Adrenal gland (tissue), 12 donors: Measurements from ENCODE around the gene SLC12A6. TPM values are rescaled to one million over a fixed set of nuclear protein-coding genes. Genes with fewer than 3 reads are reported as not detected.
"Not testable (repeated sequence)": the region's sequence is repeated elsewhere in the genome, so short reads cannot be mapped to it uniquely, and the experiment has no call there.

Experiments
- DNase-seq, 7 donors: peaks; one replicate each; pipeline ENCODE4 v3.0.0-alpha.2; 2019 to 2020
- H3K27ac ChIP-seq, 5 donors: fragments of 200-600 bp; sonication (generic) in 4 of 5; 1 replicate in 3 of 5; 2 replicates in 2 of 5; pipeline versions ENCODE4 v1.5.1 to v1.8.0; 2016 to 2020; ENCODE audit warnings: mild to moderate bottlenecking in 1 of 5
- H3K27me3 ChIP-seq: fragments of 200-600 bp; 2 replicates; pipeline ENCODE4 v1.8.0; 2021
- H3K36me3 ChIP-seq, 2 donors: fragments of 200-600 bp; replicated peaks in 1 of 2; 1 replicate in 1 of 2; 2 replicates in 1 of 2; pipeline versions ENCODE4 v1.5.1 to v1.8.0; 2018 to 2022
- H3K4me1 ChIP-seq, 2 donors: fragments of 200-600 bp; replicated peaks in 1 of 2; 1 replicate in 1 of 2; 2 replicates in 1 of 2; pipeline versions ENCODE4 v1.5.1 to v1.8.0; 2018 to 2021
- H3K4me3 ChIP-seq, 4 donors: fragments of 200-600 bp; sonication (generic) in 3 of 4; one replicate each; pipeline ENCODE4 v1.5.1; 2016 to 2018
- H3K9me3 ChIP-seq, 3 donors: fragments of 200-600 bp; sonication (generic) in 1 of 3; replicated peaks in 1 of 3; 1 replicate in 2 of 3; 2 replicates in 1 of 3; pipeline versions ENCODE4 v1.5.1 to v1.8.0; 2016 to 2021
- CTCF ChIP-seq, 6 experiments: fragments of 450-650 bp in 4 of 6; fragments of 200-600 bp in 2 of 6; sonication (generic) in 1 of 6; IDR thresholded peaks; 1 replicate in 5 of 6; 2 replicates in 1 of 6; pipeline versions ENCODE4 v1.5.1 to v1.8.0; 2016 to 2021; ENCODE audit warnings: antibody characterized with exemption in 6 of 6, mild to moderate bottlenecking in 2 of 6, moderate library complexity in 1 of 6
- POLR2A ChIP-seq, 2 donors: fragments of 450-650 bp; IDR thresholded peaks; one replicate each; pipeline ENCODE4 v1.6.1; 2017; ENCODE audit warnings: antibody characterized with exemption in 2 of 2, mild to moderate bottlenecking in 2 of 2, moderate library complexity in 1 of 2
- WGBS, 4 donors: extraction: QIAGEN DNeasy Blood & Tissue Kit in 2 of 4; methylation state at CpG; one replicate each; pipeline versions ENCODE4 v1.1.5 to v1.1.7; 2013 to 2017; 5-methylcytosine and 5-hydroxymethylcytosine counted together
- intact Hi-C, 2 donors: fragments of 100-400 bp; cut with DNase I; formaldehyde crosslinking; loops; one replicate each; pipeline versions ENCODE4 v1.14.1 to v1.15.0; 2022 to 2023
- polyA plus RNA-seq, 3 donors: library from polyadenylated mRNA; stranded (reverse); fragments of 200-250 nt in 2 of 3; fragments of 350-450 nt in 1 of 3; fragmentation: Illumina TruSeq in 1 of 3; extraction: RNeasy Lipid Tissue Mini Kit (QIAGEN cat#74804) in 1 of 3; gene quantifications; one replicate each; pipeline ENCODE4 v1.2.3, GENCODE V29; 2013 to 2014
- total RNA-seq, 9 donors: library from RNA; depleted of rRNA in 4 of 9; stranded (reverse); fragments of >200 nt in 4 of 9; fragments of 120-200 nt in 1 of 9; fragmentation: NEBNext Ultra II Directional in 1 of 9; extraction: Animal tissue kit (Norgen Biotek cat#: 25700) in 1 of 9; gene quantifications; one replicate each; pipeline versions ENCODE4 v1.1.0 to v1.2.4, GENCODE V29; 2013 to 2023
- donor health status: healthy with polysubstance abuse.
- donor health status: Bipolar disorder and iron deficiency.
- donor health status: DM: yes; HTN: yes; CAD: no.
- donor health status: DM: no; HTN: no; CAD: no.
- donor health status: DM: no; HTN: no; CAD: no.
- donor health status: DM: yes; HTN: yes; CAD: no.

Gene SLC12A6
- total and polyA plus RNA-seq, 12 donors: 3.3 to 101 (median 17.3) TPM

GRCh38 chr15:34349769-34350168 is 12.2 kb upstream of the SLC12A6 start:
- H3K27me3 ChIP-seq: no peaks in the 10 kb centered on the region
- WGBS, 4 donors: 78 to 95% (median 89%) methylated on average over 4 of the region's 4 CpGs
- H3K9me3 ChIP-seq: no peaks in the 10 kb centered on the region
- intact Hi-C loops: loop anchor here in 1 of 2 donors (10.0 kb wide), 1 partner anchor 235 kb away; the partner anchor contains the start of gene GOLGA8B
- no peak overlapping the region for H3K27ac ChIP-seq
- H3K4me1 ChIP-seq: no peaks in the 10 kb centered on the region
- no peaks in the 10 kb centered on the region for H3K36me3 ChIP-seq
- TF ChIP-seq CTCF (IDR thresholded peaks at IDR 0.05) (no peak), POLR2A (IDR thresholded peaks at IDR 0.05) (no peak)
- H3K4me3 ChIP-seq: no peak overlapping the region
- DNase-seq: no peak

- Histone ChIP-seq H3K9me3 (no peaks in the 10 kb centered on the region), H3K4me1 (no peaks in the 10 kb centered on the region), H3K27me3 (no peaks in the 10 kb centered on the region), H3K36me3 (no peaks in the 10 kb centered on the region), H3K27ac (no peak overlapping the region), H3K4me3 (no peak overlapping the region)
- DNase-seq: no peak
- 14 to 45% (median 37%) methylated on average over 1 of the region's 1 CpG for WGBS, 4 donors
- no peak for TF ChIP-seq POLR2A (IDR thresholded peaks at IDR 0.05)
- no peak for TF ChIP-seq CTCF (IDR thresholded peaks at IDR 0.05)
- intact Hi-C loops: loop anchor here in 1 of 2 donors (10.0 kb wide), 1 partner anchor 236 kb away; the partner anchor contains the start of gene GOLGA8B
Measured at GRCh38 chr15:34348735-34349300, 11.2 kb upstream of the SLC12A6 start.

- Histone ChIP-seq H3K4me3 (no peak overlapping the region), H3K27me3 (no peaks in the 10 kb centered on the region), H3K4me1 (no peaks in the 10 kb centered on the region), H3K27ac (no peak overlapping the region), H3K36me3 (no peaks in the 10 kb centered on the region), H3K9me3 (no peaks in the 10 kb centered on the region)
- TF ChIP-seq CTCF (IDR thresholded peaks at IDR 0.05) (no peak), POLR2A (IDR thresholded peaks at IDR 0.05) (no peak)
- intact Hi-C loops: loop anchor here in 1 of 2 donors (10.0 kb wide), 1 partner anchor 237 kb away; the partner anchor contains the start of gene GOLGA8B
- 59 to 71% (median 66%) methylated on average over 12 to 13 of the region's 13 CpGs for WGBS, 4 donors
- no peak for DNase-seq
Measured at GRCh38 chr15:34347951-34348638, 10.5 kb upstream of the SLC12A6 start.

GRCh38 chr15:34342737-34343575 is 5.4 kb upstream of the SLC12A6 start, which contains the start of the genes NOP10 and NUTM1:
NOP10 (minus strand) TSS chr15:34343136; CDS start chr15:34343073, 63 bp downstream.
NUTM1 (plus strand) TSS chr15:34343315; CDS start chr15:34343697, 382 bp downstream.
- WGBS, 4 donors: 1% methylated on average over 34 to 38 of the region's 38 CpGs
- Histone ChIP-seq H3K36me3 (peaks cover 0 to 9% of the 10 kb centered on the region in 2 donors), H3K4me3 (peak within 1 kb of the TSS; percentile 6 to 84 (median 62)), H3K27me3 (no peaks in the 10 kb centered on the region), H3K9me3 (no peaks in the 10 kb centered on the region), H3K4me1 (peaks cover 5 to 10% of the 10 kb centered on the region in 2 donors), H3K27ac (peak within 1 kb of the TSS; percentile 78 to 93 (median 90))
- intact Hi-C loops: loop anchor here in 1 of 2 donors (10.0 kb wide), 1 partner anchor 242 kb away; the partner anchor contains the start of gene GOLGA8B
- DNase-seq: peak; percentile 91 to 96 (median 93)
- TF ChIP-seq POLR2A (IDR thresholded peaks at IDR 0.05) (peak in 1 of 2 donors; percentile 68), CTCF (IDR thresholded peaks at IDR 0.05) (peak; percentile 94 to 98 (median 97))

GRCh38 chr15:34342213-34342736 is 4.7 kb upstream of the SLC12A6 start:
- H3K27me3 ChIP-seq, H3K9me3 ChIP-seq, H3K36me3 ChIP-seq: not testable (repeated sequence)
- peaks cover 5 to 10% of the 10 kb centered on the region in 2 donors for H3K4me1 ChIP-seq
- 38 to 40% (median 39%) methylated on average over 26 of the region's 26 CpGs for WGBS, 4 donors
- H3K4me3 ChIP-seq: peak overlapping the region; percentile 6 to 84 (median 62)
- DNase-seq: peak in 1 of 7 donors; percentile 52
- intact Hi-C loops: loop anchor here in 1 of 2 donors (10.0 kb wide), 1 partner anchor 243 kb away; the partner anchor contains the start of gene GOLGA8B
- H3K27ac ChIP-seq: peak overlapping the region; percentile 78 to 93 (median 90)
